ENCODE data around the gene BBS5.

GRCh38 chr2:169468841-169469240 lies 10.5 kb upstream of the BBS5 start:
- TF ChIP-seq EP300 (IDR thresholded peaks at IDR 0.05; ENCODE audit: borderline replicate concordance) = no peak
- TF ChIP-seq CREB1 (IDR thresholded peaks at IDR 0.05; ENCODE audit: low read depth) = no peak
- no peak for TF ChIP-seq NFIC (IDR thresholded peaks at IDR 0.05)
- no peak for TF ChIP-seq MAX (IDR thresholded peaks at IDR 0.05)
- no peak for TF ChIP-seq REST (IDR thresholded peaks at IDR 0.05; ENCODE audit: low read depth)

All from Ishikawa (cell line).